GM21367 (cell line): ENCODE results near the gene RAPGEFL1.
A peak's percentile ranks its signal among the peaks of the same experiment; 100 is the strongest.
"Not testable (repeated sequence)": the region's sequence is repeated elsewhere in the genome, so short reads cannot be mapped to it uniquely, and the experiment has no call there.

Experiments used
- ATAC-seq: cut with Tn5 transposase; IDR thresholded peaks from one replicate; pipeline ENCODE4 v1.9.1; 2021; ENCODE audit not compliant: unreplicated experiment

Gene RAPGEFL1, protein sequence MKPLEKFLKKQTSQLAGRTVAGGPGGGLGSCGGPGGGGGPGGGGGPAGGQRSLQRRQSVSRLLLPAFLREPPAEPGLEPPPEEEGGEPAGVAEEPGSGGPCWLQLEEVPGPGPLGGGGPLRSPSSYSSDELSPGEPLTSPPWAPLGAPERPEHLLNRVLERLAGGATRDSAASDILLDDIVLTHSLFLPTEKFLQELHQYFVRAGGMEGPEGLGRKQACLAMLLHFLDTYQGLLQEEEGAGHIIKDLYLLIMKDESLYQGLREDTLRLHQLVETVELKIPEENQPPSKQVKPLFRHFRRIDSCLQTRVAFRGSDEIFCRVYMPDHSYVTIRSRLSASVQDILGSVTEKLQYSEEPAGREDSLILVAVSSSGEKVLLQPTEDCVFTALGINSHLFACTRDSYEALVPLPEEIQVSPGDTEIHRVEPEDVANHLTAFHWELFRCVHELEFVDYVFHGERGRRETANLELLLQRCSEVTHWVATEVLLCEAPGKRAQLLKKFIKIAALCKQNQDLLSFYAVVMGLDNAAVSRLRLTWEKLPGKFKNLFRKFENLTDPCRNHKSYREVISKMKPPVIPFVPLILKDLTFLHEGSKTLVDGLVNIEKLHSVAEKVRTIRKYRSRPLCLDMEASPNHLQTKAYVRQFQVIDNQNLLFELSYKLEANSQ

DNA sequence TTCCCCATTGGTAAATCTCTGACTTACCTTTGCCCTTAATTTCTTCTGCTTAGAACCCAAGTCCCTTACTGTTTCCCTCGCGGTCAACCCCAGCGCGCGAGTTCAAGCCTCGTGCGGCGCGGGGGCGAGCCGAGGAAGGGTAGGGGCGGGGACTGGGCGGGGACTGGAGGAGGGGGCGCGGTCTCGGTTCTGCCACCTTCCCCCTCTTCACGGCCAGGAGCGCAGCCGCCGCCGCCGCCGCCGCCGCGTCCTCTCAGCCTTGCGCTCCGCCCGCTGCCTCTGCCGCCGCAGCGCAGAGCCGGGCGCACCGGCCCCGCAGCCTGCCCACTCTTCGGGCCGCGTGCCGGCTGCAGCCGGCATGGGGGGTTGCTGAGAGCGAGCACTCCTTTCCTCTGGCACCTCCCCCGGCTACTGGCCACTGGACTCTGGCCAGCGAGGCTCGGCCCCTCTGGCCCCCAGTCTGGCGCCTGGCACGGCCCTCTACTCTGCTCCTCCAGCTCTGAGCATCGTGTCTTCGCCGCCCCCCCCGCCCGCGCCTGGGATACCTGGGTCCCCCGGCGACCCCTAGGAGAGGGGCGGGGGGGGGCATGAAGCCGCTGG lies at the start of gene RAPGEFL1:
RAPGEFL1 (plus strand) TSS at position 196 of the 600 bp plus-strand sequence; CDS start at position 588, 392 bp downstream.
- no peak for ATAC-seq

DNA sequence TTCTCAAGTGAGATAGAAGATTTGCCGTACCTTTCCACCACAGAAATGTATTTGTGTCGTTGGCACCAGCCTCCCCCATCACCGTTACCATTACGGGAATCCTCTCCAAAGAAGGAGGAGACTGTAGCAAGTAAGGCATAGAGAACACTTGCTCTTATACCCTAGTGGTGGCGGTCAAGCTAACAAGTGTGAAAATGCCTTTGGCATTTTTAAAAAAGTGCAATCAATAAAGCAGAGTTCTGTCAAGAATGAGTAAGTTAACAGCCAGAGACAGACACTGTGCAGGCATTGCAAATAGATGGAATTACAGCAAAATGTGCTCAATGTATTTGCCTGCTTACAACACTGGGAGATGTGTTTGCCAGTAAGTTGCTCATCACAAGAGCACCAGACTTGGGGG lies 47.8 kb upstream of the RAPGEFL1 start:
- ATAC-seq = no peak

DNA sequence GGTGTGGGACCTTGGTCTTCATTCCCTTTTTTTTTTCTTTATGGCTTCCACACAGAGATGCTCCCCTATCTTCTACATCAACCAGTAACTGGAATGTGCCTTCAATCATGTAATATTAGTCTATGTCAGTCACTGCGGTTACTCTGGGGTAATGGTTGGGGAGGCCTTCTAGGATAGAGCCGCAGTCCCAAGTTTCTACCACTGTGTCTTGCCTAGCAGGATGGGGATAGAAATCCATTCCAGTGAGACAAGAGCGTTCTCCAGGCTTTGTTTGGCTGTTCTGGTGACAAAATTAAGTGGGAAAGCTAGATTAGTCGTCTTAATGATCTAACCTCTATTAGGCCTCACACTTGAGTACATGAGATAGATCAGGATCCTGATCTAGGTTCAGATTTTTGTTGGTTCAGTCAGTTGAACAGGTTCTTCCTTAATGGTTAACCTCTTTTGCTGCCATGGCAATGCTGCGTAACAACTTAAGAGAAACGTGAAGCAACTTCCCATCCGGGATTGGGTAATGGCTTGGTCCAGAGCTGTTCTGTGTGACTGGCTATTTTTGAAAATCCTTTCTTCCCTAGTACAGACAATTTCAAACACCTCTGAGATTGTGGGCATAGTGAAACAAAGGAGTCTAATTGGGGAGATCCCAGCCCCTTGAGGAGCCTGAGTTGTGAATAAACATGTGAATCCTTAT lies 46.8 kb upstream of the RAPGEFL1 start:
- ATAC-seq = no peak

DNA sequence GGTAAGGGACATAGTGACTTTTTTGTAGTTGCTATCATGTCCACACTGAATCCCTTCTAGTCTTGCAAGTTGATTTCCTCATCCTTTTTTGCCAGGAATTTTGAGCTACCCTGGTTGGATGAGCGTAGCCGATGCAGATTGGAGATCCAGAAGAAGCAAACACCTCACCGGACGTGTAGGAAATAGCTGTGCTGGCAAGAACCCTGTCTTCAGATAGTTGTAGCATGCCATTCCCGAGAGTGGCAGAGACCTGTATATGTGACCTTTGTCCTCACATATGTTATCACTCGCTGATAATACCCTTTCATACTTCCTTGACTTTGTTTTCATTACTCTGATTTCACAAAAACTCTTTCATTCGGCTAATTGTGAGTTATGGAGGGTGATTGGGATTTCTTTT lies 43.1 kb upstream of the RAPGEFL1 start:
- ATAC-seq = no peak

DNA sequence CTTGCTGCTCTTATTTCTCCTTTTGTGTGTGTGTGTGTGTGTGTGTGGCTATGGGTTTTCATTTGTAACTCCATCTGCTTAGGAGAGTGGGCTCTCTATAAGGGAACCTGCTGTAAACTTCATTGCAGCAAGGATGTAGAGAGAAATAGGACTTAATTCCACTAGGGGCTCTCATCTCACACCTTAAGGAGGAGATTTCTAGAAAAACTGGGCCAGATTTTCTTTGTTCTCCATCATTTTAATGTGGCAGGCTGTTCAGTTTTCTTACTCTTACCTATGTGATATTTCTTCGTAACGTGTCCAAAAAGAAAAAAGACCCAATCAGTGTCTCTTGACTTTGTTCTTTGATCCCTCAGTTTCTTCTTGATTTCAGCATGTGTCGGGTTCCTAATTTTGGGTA lies 41.5 kb upstream of the RAPGEFL1 start:
- no peak for ATAC-seq

DNA sequence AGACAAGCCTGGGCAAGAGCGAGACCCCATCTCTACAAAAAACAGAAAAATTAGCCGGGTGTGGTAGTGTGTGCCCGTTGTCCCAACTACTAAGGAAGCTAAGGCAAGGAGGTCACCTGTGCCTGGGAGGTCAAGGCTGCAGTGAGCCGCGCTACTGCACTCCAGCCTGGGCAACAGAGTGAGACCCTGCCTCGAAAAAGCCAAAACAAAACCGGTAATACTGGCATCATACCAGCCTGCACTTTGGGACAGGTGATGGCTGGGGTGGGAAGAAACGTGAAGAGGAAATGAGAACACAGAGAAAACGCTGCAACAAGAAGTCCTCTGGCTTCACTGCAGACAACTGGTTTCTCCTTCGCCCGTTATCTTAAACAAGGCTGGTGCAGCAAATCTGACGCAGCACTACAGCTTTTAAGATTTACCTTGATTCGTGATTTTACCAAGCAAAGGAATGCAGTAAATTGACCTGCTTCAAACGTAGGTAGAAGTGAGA lies 37.7 kb upstream of the RAPGEFL1 start:
- peak; percentile 12 for ATAC-seq

DNA sequence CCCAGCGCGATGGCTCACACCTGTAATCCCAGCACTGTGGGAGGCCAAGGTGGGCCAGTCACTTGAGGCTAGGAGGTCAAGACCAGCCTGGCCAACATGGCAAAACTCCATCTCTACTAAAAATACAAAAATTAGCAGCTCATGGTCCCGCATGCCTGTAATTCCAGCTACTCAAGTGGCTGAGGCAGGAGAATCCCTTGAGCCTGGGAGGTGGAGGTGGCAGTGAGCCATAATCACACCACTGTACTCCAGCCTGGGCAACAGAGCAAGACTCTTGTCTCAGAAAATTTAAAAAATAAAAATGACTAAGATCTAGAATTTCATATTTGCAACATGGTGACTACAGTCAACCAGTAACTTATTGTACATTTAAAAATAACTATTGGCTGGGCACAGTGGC lies 34.1 kb upstream of the RAPGEFL1 start:
- not testable (repeated sequence) for ATAC-seq

DNA sequence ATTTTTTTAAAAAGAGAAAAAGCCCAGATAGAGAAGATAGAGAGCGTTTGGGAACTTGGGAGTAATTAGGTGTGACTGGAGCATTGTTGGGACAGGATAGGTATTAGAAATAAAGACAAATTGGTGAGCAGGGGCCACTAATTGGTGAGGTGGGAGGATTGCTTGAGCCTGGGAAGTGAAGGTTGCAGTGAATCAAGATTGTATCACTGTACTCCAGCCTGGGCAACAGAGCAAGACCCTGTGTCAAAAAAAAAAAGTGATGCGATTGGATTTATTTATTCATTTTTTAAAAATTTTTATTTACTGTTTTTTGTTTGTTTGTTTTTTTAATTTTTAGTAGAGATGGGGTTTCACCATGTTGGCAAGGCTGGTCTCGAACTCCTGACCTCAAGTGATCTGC lies 31.8 kb upstream of the RAPGEFL1 start:
- ATAC-seq = no peak

DNA sequence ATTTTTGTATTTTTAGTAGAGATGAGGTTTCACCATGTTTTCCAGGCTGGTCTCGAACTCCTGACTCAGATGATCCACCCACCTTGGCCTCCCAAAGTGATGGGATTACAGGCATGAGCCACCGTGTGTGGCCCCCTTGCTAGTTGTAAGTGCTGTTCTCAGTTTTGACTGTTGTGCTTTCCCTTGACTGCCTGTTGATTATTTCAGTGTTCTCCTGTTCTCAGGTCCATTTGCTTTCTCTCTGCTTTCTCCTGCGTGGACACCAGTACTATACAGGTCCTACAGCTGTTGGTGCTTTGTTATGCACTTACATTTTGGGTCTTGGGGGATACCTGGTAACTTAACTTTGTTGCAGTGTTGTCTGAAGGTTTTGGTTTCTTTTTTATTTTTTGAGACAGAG lies 28.7 kb upstream of the RAPGEFL1 start:
- ATAC-seq = no peak

DNA sequence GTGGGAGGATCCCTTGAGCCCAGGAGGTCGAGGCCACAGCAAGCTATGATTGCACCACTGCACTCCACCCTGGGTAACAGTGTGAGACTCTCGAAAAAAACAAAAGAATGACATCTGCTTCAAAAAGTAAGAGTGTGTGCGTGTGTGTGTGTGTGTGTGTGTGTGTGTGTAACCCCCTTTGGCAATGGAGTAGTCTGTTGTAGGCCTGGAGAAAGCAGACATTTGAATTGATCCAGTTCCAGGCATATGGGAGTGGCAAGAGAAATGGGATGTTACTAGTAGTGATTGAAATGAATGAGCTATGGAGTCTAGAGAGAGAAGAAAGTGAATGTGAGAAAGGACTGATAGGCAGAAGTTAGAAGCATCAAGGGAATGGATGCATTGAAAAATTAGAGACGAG lies 27.0 kb upstream of the RAPGEFL1 start:
- no peak for ATAC-seq

DNA sequence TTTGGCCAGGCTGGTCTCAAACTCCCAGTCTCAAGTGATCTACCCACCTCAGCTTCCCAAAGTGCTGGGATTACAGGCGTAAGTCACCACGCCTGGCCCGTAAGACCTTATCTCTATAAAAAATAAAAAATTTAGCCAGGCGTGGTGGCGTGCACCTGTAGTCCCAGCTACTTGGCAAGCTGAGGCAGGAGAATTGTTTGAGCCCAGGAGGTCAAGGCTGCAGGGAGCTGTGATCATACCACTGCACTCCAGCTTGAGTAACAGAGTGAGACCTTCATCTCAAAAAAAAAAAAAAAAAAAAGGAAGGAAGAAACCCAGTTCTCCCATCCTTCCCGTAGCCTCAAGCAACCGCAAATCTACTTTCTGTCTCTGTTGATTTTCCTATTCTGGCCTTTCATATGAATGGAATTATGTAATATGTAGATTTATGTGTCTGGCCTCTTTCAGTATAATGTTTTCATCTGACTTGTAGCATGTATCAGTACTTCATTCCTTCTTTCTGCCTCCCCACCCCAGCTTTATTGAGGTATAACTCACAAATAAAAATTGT lies 25.8 kb upstream of the RAPGEFL1 start:
- no peak for ATAC-seq

DNA sequence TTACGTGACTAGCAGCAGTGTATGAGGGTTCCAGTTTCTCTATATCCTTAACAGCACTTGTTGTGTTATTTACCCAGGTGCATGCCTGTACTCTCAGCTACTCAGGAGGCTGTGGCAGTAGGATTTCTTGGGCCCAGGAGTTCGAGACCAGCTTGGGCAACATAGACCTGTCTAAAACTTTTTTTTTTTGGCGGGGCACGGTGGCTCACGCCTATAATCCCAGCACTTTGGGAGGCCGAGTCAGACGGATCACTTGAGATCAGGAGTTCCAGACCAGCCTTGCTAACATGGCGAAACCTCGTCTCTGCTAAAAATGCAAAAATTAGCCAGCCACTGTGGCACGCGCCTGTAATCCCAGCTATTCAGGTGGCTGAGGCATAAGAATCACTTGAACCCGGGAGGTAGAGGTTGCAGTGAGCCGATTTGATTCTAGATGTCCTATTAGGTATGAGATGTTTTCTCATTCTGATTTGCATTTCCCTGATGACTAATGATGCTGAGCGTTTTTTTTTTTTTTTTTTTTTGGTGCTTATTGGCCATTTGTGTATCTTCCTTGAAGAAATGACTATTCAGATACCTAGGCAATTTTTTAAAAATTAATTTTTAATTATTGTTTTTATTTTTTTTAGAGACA lies 23.6 kb upstream of the RAPGEFL1 start:
- no peak for ATAC-seq

DNA sequence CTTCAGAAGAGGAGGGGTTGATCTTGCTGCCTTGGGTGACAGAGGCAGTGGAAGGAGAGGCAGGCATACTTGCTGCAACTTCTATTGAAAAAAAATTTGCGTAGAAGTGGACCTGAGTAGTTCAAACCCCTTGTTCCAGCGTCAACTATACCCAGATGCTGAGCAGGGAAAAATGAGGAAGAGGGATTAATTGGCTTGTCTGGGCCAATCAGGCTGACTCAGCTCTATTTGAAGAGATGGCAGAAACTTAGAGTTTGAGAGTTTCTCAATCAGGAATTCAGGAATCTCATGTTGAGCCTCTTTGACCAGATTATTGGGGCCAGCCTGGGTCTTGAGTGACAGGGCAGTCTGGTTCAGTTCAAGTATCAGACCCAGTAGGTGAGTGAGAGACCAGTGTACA lies 19.3 kb upstream of the RAPGEFL1 start:
- no peak for ATAC-seq

DNA sequence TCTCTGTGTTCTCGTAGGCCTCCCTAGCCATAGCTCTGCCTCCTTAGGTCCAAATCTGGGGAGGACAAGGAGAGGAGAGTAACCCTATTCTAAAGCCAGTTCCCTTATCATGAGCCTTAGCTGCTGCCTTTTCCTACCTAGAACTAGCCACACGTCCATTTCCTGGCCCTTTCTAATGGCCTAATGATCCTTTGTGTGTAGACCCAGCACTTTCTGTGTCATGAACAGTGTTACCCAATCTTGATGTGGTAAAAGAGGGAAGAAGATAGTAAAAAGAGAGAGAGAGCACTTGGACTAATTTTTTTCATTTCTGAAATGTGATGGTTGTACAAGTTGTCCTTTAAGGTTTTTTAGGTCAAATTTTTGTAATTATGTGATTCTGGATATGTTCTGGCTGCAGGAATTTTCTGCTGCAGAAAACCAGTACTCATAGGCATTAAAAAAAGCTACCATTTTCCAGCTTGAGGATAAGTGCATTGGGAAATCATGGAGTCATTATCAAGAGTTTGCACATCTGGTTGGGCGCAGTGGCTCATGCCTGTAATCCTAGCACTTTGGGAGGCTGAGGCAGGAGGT lies 18.7 kb upstream of the RAPGEFL1 start:
- no peak for ATAC-seq

DNA sequence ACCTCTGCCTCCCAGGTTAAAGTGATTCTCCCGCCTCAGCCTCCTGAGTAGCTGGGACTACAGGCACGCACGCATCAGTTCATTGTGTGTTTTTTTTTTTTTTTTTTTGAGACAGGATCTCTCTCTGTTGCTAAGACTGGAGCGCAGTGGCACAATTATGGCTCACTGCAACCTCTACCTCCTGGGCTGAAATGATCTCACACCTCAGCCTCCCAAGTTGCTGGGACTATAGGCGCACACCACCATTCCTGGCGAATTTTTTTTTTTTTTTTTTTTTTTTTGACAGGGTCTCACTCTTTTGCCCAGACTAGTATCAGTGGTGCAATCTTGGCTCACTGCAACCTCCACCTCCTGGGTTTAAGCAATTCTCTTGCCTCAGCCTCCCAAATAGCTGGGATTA lies 17.8 kb upstream of the RAPGEFL1 start:
- ATAC-seq = no peak

DNA sequence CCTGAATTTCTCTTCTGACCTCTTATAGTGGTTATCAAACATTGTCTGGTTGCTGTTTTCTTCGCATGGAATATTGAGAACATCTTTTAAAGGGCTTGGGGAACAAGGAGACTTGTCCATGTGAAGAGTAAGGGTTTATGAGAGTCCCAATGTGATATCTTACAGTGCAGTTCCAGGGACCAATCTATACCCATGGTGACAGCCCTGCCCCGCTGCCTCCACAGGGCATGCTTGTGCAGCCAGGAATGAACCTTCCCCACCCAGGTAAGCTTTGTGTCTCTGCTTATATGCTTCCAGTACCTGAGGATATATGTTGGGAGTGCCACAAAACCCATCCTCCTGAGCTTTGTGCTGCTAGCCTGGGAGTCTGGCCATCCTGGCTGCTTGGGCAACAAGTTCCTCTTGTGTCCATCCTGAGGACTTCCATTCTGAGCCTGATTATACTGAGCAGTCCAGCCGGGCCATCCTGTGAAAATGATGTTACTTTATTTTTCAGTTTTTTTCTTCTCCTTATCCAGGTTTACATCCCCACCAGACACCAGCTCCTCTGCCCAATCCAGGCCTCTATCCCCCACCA lies 9.5 kb upstream of the RAPGEFL1 start:
- no peak for ATAC-seq

DNA sequence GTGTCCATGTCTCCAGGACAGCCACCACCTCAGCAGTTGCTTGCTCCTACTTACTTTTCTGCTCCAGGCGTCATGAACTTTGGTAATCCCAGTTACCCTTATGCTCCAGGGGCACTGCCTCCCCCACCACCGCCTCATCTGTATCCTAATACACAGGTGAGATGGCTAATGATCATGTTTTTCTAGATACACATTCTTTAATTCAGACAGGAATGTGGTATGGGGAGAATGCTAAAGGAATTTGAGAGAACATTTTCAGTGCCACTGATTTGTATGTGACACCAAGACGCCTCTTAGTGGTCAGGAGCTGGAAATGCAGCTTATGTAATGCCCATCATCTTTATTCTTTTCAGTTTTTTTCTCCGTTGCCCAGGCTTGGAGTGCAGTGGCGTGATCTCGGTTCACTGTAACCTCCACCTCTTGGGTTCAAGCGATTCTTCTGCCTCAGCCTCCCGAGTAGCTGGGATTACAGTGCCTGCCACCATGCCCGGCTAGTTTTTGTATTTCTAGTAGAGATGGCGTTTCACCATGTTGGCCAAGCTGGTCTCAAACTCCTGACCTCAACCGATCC lies 8.9 kb upstream of the RAPGEFL1 start:
- no peak for ATAC-seq

DNA sequence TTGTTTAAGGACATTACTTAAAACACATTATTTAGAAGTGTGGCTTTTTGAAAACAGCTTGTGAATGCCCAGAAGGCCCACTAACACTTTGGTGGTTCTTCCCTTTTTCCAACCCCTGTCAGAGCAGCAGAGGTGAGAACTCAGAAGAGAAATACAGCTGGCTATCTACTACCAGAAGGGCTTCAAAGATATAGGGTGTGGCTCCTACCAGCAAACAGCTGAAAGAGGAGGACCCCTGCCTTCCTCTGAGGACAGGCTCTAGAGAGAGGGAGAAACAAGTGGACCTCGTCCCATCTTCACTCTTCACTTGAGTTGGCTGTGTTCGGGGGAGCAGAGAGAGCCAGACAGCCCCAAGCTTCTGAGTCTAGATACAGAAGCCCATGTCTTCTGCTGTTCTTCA lies 6.9 kb upstream of the RAPGEFL1 start:
- no peak for ATAC-seq

DNA sequence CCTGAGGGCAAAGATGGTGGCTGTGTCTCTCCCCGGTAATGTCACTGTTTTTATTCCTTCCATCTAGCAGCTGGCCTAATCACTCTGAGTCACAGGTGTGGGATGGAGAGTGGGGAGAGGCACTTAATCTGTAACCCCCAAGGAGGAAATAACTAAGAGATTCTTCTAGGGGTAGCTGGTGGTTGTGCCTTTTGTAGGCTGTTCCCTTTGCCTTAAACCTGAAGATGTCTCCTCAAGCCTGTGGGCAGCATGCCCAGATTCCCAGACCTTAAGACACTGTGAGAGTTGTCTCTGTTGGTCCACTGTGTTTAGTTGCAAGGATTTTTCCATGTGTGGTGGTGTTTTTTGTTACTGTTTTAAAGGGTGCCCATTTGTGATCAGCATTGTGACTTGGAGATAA lies 5.5 kb upstream of the RAPGEFL1 start:
- no peak for ATAC-seq
